HCT116 (cell line): Measurements from ENCODE around the gene MRPL33.
"Not testable (repeated sequence)": the region's sequence is repeated elsewhere in the genome, so short reads cannot be mapped to it uniquely, and the experiment has no call there.

ENCODE experiments used
- ATF3 ChIP-seq: IDR thresholded peaks from 2 replicates; pipeline ENCODE4 v1.6.1; 2012
- CTCF ChIP-seq, 3 experiments: fragments of 200-600 bp in 1 of 3; sonication (generic) in 1 of 3; IDR thresholded peaks in 2 of 3; conservative IDR thresholded peaks in 1 of 3; 2 replicates each; pipeline ENCODE4 v1.5.1; 2012 to 2017; ENCODE audit warnings: low read depth in 2 of 3, low read length in 2 of 3, antibody characterized with exemption in 1 of 3, borderline replicate concordance in 1 of 3, control low read depth in 1 of 3, mild to moderate bottlenecking in 1 of 3, mixed read lengths in 1 of 3, mixed run types in 1 of 3, moderate library complexity in 1 of 3; ENCODE audit not compliant: insufficient read depth in 1 of 3
- EZH2 ChIP-seq: fragments of 200-600 bp; sonication (generic); IDR thresholded peaks from 2 replicates; pipeline ENCODE4 v1.6.1; 2017; ENCODE audit warnings: antibody characterized with exemption, mixed run types
- EZH2phosphoT487 ChIP-seq: fragments of 200-600 bp; IDR thresholded peaks from 2 replicates; pipeline ENCODE4 v1.6.1; 2018; ENCODE audit warnings: antibody characterized with exemption, borderline replicate concordance
- JUND ChIP-seq: IDR thresholded peaks from 2 replicates; pipeline ENCODE4 v1.6.1; 2012
- POLR2A ChIP-seq: IDR thresholded peaks from 2 replicates; pipeline ENCODE4 v1.7.0; 2011; ENCODE audit warnings: borderline replicate concordance; ENCODE audit not compliant: insufficient read depth, insufficient read length; ENCODE audit errors: extremely low read depth
- POLR2AphosphoS5 ChIP-seq: IDR thresholded peaks from 2 replicates; pipeline ENCODE4 v1.6.1; 2011; ENCODE audit warnings: mild to moderate bottlenecking, low read depth, low read length, moderate library complexity
- SIN3A ChIP-seq: IDR thresholded peaks from 2 replicates; pipeline ENCODE4 v1.6.1; 2012; ENCODE audit warnings: low read depth
- TCF7L2 ChIP-seq: IDR thresholded peaks from 2 replicates; pipeline ENCODE4 v1.7.0; 2011; ENCODE audit warnings: borderline replicate concordance, inconsistent platforms; ENCODE audit not compliant: insufficient read depth, insufficient read length; ENCODE audit errors: extremely low read depth
- YY1 ChIP-seq: IDR thresholded peaks from 2 replicates; pipeline ENCODE4 v1.6.1; 2011; ENCODE audit warnings: low read length, low read depth, moderate library complexity, mild to moderate bottlenecking; ENCODE audit not compliant: insufficient replicate concordance; ENCODE audit errors: extremely low read depth
- ZFX ChIP-seq: fragments of 450-650 bp; IDR thresholded peaks from 2 replicates; pipeline ENCODE4 v1.6.1; 2017

GRCh38 chr2:27748803-27749554 lies 22.5 kb upstream of the MRPL33 start:
- not testable (repeated sequence) for TF ChIP-seq TCF7L2; SIN3A; CTCF (IDR thresholded peaks at IDR 0.05 in 2 of 3, conservative IDR thresholded peaks at IDR 0.05 in 1 of 3; ENCODE audit: borderline replicate concordance in 1 of 3, insufficient read depth in 1 of 3, low read depth in 2 of 3, low read length in 2 of 3); EZH2phosphoT487; POLR2A; ZFX; YY1; ATF3; EZH2; JUND; POLR2AphosphoS5
